ENCODE measurements around the gene MMP23B.

The MMP23B gene

GRCh38 chr1:1624443-1625403 lies 7.2 kb upstream of the MMP23B start:
- TF ChIP-seq CTCF (IDR thresholded peaks at IDR 0.05; ENCODE audit: unreplicated experiment in 3 of 3): no peak
- no peak overlapping the region for H3K4me3 Mint-ChIP-seq
- H3K27me3 Mint-ChIP-seq (ENCODE audit: low read depth): no peaks in the 10 kb centered on the region
- no peaks in the 10 kb centered on the region for H3K36me3 Mint-ChIP-seq (ENCODE audit: low read depth)
- H3K4me1 Mint-ChIP-seq: no peaks in the 10 kb centered on the region
- H3K27ac Mint-ChIP-seq: no peak overlapping the region
- H3K9me3 Mint-ChIP-seq: no peaks in the 10 kb centered on the region

GRCh38 chr1:1625404-1625775 lies 6.6 kb upstream of the MMP23B start:
- Mint-ChIP-seq H3K27me3 (ENCODE audit: low read depth) (no peaks in the 10 kb centered on the region), H3K27ac (no peak overlapping the region), H3K9me3 (no peaks in the 10 kb centered on the region), H3K36me3 (ENCODE audit: low read depth) (no peaks in the 10 kb centered on the region), H3K4me3 (no peak overlapping the region), H3K4me1 (no peaks in the 10 kb centered on the region)
- TF ChIP-seq CTCF (IDR thresholded peaks at IDR 0.05; ENCODE audit: unreplicated experiment in 3 of 3): no peak

GRCh38 chr1:1625824-1626206 lies 6.2 kb upstream of the MMP23B start:
- Mint-ChIP-seq H3K9me3 (no peaks in the 10 kb centered on the region), H3K27me3 (ENCODE audit: low read depth) (no peaks in the 10 kb centered on the region), H3K4me1 (no peaks in the 10 kb centered on the region), H3K27ac (no peak overlapping the region), H3K4me3 (no peak overlapping the region), H3K36me3 (ENCODE audit: low read depth) (no peaks in the 10 kb centered on the region)
- no peak for TF ChIP-seq CTCF (IDR thresholded peaks at IDR 0.05; ENCODE audit: unreplicated experiment in 3 of 3)

- no peaks in the 10 kb centered on the region for H3K27me3 Mint-ChIP-seq (ENCODE audit: low read depth)
- no peak overlapping the region for H3K27ac Mint-ChIP-seq
- TF ChIP-seq CTCF (IDR thresholded peaks at IDR 0.05; ENCODE audit: unreplicated experiment in 3 of 3): no peak
- H3K4me1 Mint-ChIP-seq: no peaks in the 10 kb centered on the region
- H3K9me3 Mint-ChIP-seq: no peaks in the 10 kb centered on the region
- H3K36me3 Mint-ChIP-seq (ENCODE audit: low read depth): no peaks in the 10 kb centered on the region
- H3K4me3 Mint-ChIP-seq: no peak overlapping the region
Observed at GRCh38 chr1:1626207-1627141, 5.5 kb upstream of the MMP23B start.

GRCh38 chr1:1627261-1627828 lies 4.6 kb upstream of the MMP23B start:
- H3K27ac Mint-ChIP-seq: no peak overlapping the region
- H3K4me3 Mint-ChIP-seq: no peak overlapping the region
- no peaks in the 10 kb centered on the region for H3K9me3 Mint-ChIP-seq
- H3K27me3 Mint-ChIP-seq (ENCODE audit: low read depth): no peaks in the 10 kb centered on the region
- no peak for TF ChIP-seq CTCF (IDR thresholded peaks at IDR 0.05; ENCODE audit: unreplicated experiment in 3 of 3)
- H3K4me1 Mint-ChIP-seq: no peaks in the 10 kb centered on the region
- H3K36me3 Mint-ChIP-seq (ENCODE audit: low read depth): no peaks in the 10 kb centered on the region

All from nephron (organoid).